Measurements from ENCODE around the gene NTM. TPM values are rescaled to one million over a fixed set of nuclear protein-coding genes. Genes with fewer than 3 reads are reported as not detected.

NTM gene
- total RNA-seq, 1 experiment from 2014 or later = 9.9 TPM

DNA sequence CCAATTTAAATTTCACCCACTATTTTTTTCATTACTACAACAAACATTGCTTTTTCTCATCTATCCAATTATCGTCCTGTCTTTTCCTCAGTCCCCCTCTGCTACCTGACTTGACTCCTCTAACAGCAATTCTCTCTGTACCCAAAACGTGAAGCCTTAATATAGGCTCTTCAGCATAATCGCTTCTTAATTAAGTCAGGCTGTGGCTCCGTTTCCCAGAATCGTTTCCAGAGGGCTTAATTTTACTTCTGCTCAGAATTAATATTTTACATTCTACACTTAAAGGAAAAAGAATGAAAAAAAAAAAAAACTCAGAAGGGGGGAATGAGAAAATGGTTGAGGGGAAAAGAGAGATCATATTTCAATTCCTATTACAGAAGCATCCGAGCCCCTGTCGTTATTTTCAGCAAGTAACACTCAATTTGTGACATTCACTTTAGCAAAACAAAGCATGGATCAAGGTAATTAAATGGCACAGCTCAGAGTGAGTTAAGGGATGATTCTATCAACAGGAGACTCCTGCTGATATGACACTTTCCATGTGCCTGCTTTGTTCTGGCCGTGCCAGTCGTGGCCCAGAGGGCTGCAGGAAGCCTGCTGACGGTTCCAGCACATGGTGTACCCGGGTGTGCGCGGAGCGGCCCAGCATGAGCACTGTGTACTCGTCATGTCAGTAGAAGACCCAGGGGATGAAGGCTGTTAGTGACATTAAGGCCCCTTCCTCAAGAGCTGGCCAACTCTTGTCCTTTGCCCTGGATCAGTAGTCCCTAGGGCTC is 272.5 kb downstream of the NTM start:
- no peaks in the 10 kb centered on the region for H3K9me3 ChIP-seq (ENCODE audit: control insufficient read depth, low read depth, low read length)
- no peak overlapping the region for H3K4me2 ChIP-seq (ENCODE audit: insufficient read depth, insufficient read length, low read length)
- H3K14ac ChIP-seq (ENCODE audit: insufficient read depth, low read length) = no peak overlapping the region
- H3K56ac ChIP-seq (ENCODE audit: insufficient read length, low read depth, low read length) = no peak overlapping the region
- H3K79me2 ChIP-seq (ENCODE audit: insufficient read depth, low read length) = no peaks in the 10 kb centered on the region
- no peaks in the 10 kb centered on the region for H3K36me3 Mint-ChIP-seq (ENCODE audit: insufficient read depth in 1 of 3, low read depth in 3 of 3)
- TF ChIP-seq, protein P1, sequence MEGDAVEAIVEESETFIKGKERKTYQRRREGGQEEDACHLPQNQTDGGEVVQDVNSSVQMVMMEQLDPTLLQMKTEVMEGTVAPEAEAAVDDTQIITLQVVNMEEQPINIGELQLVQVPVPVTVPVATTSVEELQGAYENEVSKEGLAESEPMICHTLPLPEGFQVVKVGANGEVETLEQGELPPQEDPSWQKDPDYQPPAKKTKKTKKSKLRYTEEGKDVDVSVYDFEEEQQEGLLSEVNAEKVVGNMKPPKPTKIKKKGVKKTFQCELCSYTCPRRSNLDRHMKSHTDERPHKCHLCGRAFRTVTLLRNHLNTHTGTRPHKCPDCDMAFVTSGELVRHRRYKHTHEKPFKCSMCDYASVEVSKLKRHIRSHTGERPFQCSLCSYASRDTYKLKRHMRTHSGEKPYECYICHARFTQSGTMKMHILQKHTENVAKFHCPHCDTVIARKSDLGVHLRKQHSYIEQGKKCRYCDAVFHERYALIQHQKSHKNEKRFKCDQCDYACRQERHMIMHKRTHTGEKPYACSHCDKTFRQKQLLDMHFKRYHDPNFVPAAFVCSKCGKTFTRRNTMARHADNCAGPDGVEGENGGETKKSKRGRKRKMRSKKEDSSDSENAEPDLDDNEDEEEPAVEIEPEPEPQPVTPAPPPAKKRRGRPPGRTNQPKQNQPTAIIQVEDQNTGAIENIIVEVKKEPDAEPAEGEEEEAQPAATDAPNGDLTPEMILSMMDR (conservative IDR thresholded peaks at IDR 0.05) = no peak
- H2AK5ac ChIP-seq (ENCODE audit: insufficient read length, low read length) = no peak overlapping the region
- no peak overlapping the region for H3K27ac Mint-ChIP-seq
- H3K9ac ChIP-seq (ENCODE audit: extremely low read depth, insufficient read length, low read length) = no peak overlapping the region
- peaks cover 15% of the 10 kb centered on the region; the same call in 1 of the 2 replicates for H3K4me1 ChIP-seq (ENCODE audit: insufficient read depth, low read length)
- no peaks in the 10 kb centered on the region for H4K20me1 ChIP-seq (ENCODE audit: control insufficient read depth, insufficient read depth, insufficient read length)
- no peaks in the 10 kb centered on the region for H3K27me3 ChIP-seq (ENCODE audit: insufficient read depth, low read length)
- H3K23me2 ChIP-seq (ENCODE audit: insufficient read length, low read depth, low read length, poor library complexity, severe bottlenecking) = no peaks in the 10 kb centered on the region
- H4K5ac ChIP-seq (ENCODE audit: insufficient read length, low read depth, low read length) = no peak overlapping the region
- no peak overlapping the region for H2BK20ac ChIP-seq (ENCODE audit: low read depth, low read length, poor library complexity, severe bottlenecking)
- no peak overlapping the region for H2BK5ac ChIP-seq (ENCODE audit: insufficient read length, low read length)
- no peaks in the 10 kb centered on the region for H3K79me1 ChIP-seq (ENCODE audit: insufficient read depth, low read depth, low read length, poor library complexity, severe bottlenecking)
- peaks cover 51 to 65% of the 10 kb centered on the region in 2 experiments for H3K4me1 Mint-ChIP-seq
- no peak for DNase-seq
- no peak overlapping the region for H2BK15ac ChIP-seq (ENCODE audit: low read depth, low read length)
- no peak overlapping the region for H3K23ac ChIP-seq (ENCODE audit: insufficient read length, low read depth, low read length)
- H3K4ac ChIP-seq (ENCODE audit: low read depth, low read length) = no peak overlapping the region
- no peak overlapping the region for H2BK12ac ChIP-seq (ENCODE audit: insufficient read length, low read depth, low read length)
- no peak overlapping the region for H4K8ac ChIP-seq (replicated peaks; ENCODE audit: insufficient read length, low read depth, low read length)
- no peaks in the 10 kb centered on the region; a peak in 1 of 5 replicates for H3K9me3 Mint-ChIP-seq
- H3K18ac ChIP-seq (ENCODE audit: insufficient read length, low read depth, low read length) = no peak overlapping the region
- no peak overlapping the region for H2BK120ac ChIP-seq (ENCODE audit: low read depth, low read length, poor library complexity, severe bottlenecking)
- no peak overlapping the region for H3K27ac ChIP-seq (ENCODE audit: insufficient read length, low read depth, low read length)
- H4K91ac ChIP-seq (ENCODE audit: insufficient read length, low read depth, low read length) = no peak overlapping the region
- H3K4me3 Mint-ChIP-seq = no peak overlapping the region
- 100% methylated on average over 1 of the region's 15 CpGs for WGBS (ENCODE audit: extremely low coverage, insufficient read length, low lambda C conversion rate)
- H2AFZ ChIP-seq (ENCODE audit: low read length) = no peak overlapping the region
- peaks cover 1% of the 10 kb centered on the region; the same call in 1 of the 2 replicates for H3K27me3 Mint-ChIP-seq (ENCODE audit: low read depth)
- no peak overlapping the region for H3T11ph ChIP-seq (ENCODE audit: low read length)
